HG02870 (cell line): ENCODE data around the gene SCRN2.

Source experiments
- ATAC-seq: cut with Tn5 transposase; IDR thresholded peaks from one replicate; pipeline ENCODE4 v1.9.1; 2021; ENCODE audit warnings: mild to moderate bottlenecking, moderate library complexity; ENCODE audit not compliant: unreplicated experiment

The SCRN2 gene

GRCh38 chr17:47872019-47872650, 31.1 kb upstream of the SCRN2 start:
- no peak for ATAC-seq

- ATAC-seq: no peak
These were observed 30.0 kb upstream of the SCRN2 start for GRCh38 chr17:47871048-47871447.

DNA sequence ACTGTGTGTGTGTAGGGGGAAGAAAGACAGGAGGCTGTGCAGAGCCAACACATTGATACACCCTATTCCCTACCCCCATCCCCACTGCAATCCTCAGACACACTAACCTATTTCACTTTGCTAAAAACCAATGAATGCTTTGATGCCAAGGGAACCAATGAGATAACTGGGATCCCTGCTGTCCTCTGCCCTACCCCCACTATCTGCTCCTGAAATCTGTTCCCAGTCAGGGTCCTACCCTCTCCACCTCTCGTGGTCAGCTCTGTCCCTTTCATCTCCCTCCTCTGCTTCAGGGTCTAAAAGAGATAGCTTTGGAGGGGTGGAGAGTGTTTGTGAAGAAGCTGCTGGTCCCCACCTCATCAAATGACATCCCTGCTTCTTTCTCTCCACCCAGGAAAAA, 29.0 kb upstream of the SCRN2 start:
- no peak for ATAC-seq

- no peak for ATAC-seq
These were observed 28.0 kb upstream of the SCRN2 start for GRCh38 chr17:47869114-47869513.

GRCh38 chr17:47867813-47868533, 26.9 kb upstream of the SCRN2 start:
- ATAC-seq: no peak

DNA sequence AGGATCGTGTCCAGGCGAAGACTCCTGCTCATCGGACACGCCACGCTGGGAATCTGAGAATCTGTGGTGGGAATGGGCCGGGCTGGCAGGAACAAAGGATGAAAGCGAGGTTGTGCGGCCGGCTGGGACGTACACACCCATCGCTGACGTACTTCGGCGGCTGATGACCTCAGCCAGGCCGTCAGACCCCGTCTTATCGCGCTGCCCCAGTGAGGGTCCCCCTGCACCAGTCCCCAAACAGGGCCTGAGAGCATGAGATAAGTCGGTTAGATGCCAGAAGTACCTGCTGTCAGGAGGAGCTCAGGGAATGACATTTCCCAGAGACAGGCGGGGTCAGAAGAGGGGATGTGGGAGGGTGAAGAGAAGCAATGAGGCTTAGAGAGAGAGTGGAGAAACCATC, 25.9 kb upstream of the SCRN2 start:
- ATAC-seq: no peak

DNA sequence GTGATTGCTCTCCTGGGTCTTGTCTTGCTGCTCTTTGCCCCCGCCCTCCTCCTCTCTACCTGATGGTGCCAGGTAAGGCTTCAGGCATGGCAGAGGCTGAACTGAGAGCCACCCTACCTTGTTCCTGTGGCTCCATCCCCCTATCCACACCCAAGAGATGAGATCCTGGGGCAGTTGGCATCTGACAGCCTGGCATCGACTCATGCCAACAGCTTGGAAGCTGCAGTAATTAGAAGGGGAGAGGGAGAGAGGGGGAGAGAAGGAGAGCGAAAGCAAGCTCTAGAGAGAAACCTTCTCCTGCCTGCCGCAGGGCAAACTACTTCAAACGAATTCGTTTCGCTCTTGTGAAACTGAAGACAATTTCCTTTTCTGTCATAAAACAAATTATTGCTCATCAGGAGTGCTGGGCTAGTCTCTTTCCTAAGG, 23.7 kb upstream of the SCRN2 start:
- no peak for ATAC-seq

DNA sequence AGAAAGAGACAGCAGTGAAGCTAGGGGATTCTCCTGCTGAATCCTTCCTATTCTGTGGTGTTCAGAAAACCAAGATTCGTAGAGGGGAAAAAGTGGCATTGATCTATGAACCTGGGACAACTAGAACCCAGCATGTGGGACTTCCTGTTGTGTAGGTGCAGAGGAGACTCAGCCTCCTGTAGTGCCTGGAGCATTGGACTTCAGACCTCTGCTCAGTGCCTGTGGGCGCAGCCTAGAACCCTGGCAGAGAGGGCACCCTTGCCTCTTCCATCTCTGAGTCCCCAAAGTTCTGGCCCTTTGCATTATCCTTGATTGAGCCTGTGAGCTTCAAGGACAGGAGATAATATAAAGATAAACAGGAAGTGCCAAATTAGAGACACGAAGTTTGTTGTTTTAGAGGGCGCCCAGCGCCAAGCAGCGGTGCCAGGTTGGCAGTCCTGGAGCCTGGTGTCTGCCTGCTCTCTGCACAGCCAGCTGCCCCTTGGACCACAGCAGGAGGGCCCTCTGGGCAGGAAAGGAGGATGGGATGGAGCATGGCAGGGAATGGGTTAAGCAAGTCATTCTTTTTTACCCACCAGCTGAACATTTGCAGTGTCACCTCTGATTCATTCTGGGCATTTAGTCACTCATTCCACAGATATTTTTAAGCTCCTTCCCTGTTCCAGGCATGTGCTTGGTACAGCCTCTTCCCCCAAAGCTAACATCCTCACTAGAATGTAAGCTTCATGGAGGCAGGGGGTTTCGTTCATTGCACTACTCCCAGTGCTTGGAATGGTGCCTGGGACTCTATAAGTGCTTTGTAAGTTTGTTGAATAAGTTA, 21.8 kb upstream of the SCRN2 start:
- ATAC-seq: no peak

- ATAC-seq: no peak
These were observed 19.3 kb upstream of the SCRN2 start for GRCh38 chr17:47860386-47860785.

DNA sequence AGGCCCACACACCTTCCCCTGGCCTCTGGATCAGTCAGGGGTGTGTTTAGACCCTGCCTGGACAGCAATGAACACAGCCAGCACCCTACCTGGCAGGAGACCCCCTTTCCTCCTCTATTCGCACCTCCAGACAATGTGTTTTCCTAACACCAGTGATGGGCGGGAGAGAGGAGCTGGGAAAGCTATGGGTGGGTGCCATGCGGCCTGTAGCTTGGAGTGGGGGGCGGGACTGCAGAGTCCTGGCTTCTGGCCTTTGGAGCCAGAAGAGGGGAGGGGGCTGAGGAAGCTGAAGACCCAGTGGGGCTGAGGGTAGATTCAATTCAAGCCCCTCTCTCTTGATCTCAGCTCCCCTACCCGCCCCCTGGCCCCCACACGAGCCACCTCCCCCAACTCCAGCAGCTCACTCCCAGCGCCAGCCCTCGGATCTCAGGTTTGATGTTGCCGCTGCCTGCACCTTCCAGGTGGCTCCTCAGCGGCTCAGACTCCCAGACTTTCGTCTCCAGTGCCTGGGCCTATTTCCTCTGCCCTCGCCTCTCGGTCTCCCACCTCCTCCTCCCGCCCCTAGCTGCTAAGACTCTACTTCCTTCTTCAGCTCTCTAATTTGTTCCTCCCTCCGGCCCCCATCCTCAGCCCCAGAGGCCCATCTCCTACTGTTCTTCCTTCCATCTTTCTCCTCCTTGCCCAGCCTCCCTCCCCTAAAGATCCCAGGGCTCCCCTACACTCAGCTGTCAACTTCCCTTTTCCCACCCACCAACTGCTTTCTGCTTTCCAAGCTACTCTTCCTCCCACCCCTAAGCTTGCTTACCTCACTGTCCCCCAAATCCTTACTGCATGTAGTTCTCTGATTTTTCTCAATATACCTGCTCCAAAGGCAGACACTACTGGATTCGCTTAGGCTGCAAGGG, 16.7 kb upstream of the SCRN2 start:
- no peak for ATAC-seq

DNA sequence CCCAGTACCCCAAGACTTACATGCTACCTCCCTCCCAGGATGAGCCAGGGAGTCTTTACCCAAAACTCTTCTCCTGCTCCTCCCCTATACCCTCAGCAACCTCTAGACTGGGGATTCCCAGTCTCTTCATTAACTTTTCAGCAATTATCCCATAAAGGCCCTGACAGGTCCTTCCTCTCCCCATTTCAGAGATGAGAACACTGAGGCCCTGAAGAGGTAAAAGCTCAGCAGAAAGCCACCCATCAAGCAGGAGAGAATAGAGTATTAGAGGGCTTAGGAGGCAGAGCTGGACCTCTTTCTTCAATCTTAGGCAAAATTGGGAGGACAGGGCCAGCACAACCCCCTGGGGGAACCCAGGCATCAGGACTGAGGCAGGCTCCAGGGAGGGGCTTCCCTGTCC, 15.8 kb upstream of the SCRN2 start:
- no peak for ATAC-seq

- no peak for ATAC-seq
These were observed 14.7 kb upstream of the SCRN2 start for GRCh38 chr17:47855737-47856136.

GRCh38 chr17:47853616-47854015, 12.5 kb upstream of the SCRN2 start:
- no peak for ATAC-seq

- no peak for ATAC-seq
These were observed 11.3 kb upstream of the SCRN2 start for GRCh38 chr17:47852113-47852949.

DNA sequence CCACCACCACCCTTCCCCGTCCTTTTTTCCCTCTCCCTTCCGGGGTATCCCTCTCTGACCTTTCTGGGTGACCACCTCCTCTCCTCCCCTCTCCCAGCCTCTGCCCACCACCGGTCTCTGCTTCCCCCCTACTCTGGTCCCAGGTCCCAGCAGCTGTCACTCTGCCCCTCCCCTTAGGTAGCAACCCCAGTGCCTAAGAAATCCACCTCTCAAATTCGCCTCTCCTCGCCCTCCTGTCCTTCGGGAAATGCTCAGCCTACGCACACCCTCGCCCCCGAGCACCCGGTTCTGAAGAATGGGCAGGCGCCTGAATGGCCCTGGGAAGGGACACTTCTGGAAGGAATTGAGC, 10.7 kb upstream of the SCRN2 start:
- ATAC-seq: no peak

- ATAC-seq: no peak
These were observed 9.9 kb upstream of the SCRN2 start, which contains the start of gene SP6 for GRCh38 chr17:47850692-47851573. SP6 (minus strand) TSS chr17:47851163; CDS start chr17:47848429, 2,734 bp downstream.

- no peak for ATAC-seq
These were observed 9.3 kb upstream of the SCRN2 start for GRCh38 chr17:47850373-47850691.

- ATAC-seq: no peak
These were observed 7.1 kb upstream of the SCRN2 start for GRCh38 chr17:47848198-47848513.
